ENCODE measurements around the gene MS4A10. TPM values are rescaled to one million over a fixed set of nuclear protein-coding genes. Genes with fewer than 3 reads are reported as not detected.
A peak's percentile ranks its signal among the peaks of the same experiment; 100 is the strongest.

Gene MS4A10
- total RNA-seq, 6 experiments from 2014 or later: not detected

DNA sequence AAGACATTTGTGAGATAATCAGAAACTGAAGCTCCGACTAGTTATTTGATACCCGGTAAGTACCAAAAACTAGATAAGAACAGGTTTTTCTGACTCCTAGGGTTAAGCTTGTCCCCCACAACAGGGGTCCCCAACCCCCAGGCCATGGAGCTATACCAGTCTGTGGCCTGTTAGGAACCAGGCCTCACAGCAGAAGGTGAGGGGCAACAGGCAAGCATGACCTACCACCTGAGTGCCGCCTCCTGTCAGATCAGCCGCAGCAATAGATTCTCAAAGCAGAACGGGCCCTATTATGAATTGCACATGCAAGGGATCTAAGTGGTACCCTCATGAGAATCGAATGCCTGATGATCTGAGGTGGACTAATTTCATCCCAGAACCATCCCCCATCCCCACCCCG is 1.2 kb upstream of the MS4A10 start:
- Histone ChIP-seq H3K4me1 (no peaks in the 10 kb centered on the region), H3K36me3 (no peaks in the 10 kb centered on the region), H3K27ac (no peak overlapping the region), H3K27me3 (no peaks in the 10 kb centered on the region), H3K9me3 (no peaks in the 10 kb centered on the region), H3K4me3 (no peak overlapping the region)
- intact Hi-C loops (cut with DNase I): no loop called here
- 100% methylated on average over 1 of the region's 7 CpGs for WGBS (ENCODE audit: insufficient coverage, low coverage, low lambda C conversion rate, missing lambda C conversion rate)
- ATAC-seq (no peak), DNase-seq (no peak)
- TF ChIP-seq, protein P1, sequence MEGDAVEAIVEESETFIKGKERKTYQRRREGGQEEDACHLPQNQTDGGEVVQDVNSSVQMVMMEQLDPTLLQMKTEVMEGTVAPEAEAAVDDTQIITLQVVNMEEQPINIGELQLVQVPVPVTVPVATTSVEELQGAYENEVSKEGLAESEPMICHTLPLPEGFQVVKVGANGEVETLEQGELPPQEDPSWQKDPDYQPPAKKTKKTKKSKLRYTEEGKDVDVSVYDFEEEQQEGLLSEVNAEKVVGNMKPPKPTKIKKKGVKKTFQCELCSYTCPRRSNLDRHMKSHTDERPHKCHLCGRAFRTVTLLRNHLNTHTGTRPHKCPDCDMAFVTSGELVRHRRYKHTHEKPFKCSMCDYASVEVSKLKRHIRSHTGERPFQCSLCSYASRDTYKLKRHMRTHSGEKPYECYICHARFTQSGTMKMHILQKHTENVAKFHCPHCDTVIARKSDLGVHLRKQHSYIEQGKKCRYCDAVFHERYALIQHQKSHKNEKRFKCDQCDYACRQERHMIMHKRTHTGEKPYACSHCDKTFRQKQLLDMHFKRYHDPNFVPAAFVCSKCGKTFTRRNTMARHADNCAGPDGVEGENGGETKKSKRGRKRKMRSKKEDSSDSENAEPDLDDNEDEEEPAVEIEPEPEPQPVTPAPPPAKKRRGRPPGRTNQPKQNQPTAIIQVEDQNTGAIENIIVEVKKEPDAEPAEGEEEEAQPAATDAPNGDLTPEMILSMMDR (IDR thresholded peaks at IDR 0.05): no peak
- no peak for TF ChIP-seq POLR2A (IDR thresholded peaks at IDR 0.05)

DNA sequence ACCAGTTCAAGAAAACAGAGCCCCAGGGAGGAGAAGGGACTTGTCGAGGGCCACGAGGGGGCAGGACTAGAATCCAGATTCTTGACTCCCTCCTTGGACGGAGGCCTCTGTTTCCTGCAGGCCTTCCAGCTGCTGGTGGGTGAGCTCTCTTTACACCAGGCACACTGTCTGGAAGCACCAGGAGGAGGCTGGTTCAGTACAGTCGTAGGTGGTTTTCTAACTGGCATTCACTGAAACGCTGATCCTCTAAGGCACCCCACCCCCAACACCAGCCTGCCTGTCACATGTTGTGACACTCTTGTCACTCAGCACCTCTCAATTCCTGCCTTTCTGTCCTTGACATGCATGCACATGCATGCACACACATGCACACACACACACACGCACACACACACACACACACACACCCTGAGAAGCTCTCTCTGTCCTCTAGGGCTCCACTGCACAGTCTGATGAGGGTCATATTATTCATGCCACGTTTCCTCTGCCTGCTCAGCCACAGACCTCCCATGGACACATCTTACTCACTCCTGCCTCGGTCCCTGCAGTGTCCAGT is 751 bp downstream of the MS4A10 start:
- H3K27ac ChIP-seq: no peak overlapping the region

DNA sequence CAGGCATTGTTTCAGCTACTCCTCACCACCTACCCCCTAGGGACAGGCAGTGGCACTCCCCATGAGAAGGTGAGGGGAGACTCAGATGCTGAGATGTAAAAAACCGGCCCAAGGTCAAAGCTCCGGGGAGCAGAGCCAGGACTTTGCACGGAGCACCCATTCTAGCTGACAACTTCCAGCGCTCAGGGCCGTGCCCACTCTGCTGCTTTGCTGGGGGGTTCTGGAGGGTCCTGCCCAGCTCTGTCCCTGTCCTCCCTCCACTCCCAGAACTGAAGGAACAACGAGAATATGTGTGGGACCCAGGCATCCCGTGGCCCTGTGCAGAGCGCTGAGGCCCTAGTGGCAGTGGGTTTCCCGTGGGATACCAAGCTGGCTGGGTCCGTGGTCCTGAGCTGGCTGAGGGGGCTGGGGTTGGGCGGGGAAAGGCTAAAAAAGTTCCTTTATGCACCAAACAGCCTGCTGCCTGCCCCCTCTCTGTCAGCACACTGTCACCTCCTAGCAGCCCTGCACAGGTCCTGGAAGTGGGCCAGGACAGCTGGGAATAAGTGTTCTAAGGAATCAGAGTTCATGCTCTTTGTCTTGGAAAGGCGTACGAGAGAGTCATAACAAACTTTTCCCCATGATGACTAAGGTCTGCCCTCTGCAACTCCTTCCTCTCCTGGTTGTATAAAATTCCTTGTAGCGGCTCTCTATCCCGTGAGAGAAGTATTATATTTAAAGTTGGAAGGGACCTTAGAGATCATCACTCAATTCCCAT is 1.9 kb downstream of the MS4A10 start:
- WGBS (ENCODE audit: insufficient coverage, low coverage, low lambda C conversion rate, missing lambda C conversion rate): 38% methylated on average over 9 of the region's 15 CpGs
- Histone ChIP-seq H3K27me3 (no peaks in the 10 kb centered on the region), H3K4me3 (no peak overlapping the region), H3K9me3 (no peaks in the 10 kb centered on the region), H3K4me1 (no peaks in the 10 kb centered on the region), H3K27ac (no peak overlapping the region), H3K36me3 (no peaks in the 10 kb centered on the region)
- DNase-seq (peak in 1 of 3 donors; percentile 63), ATAC-seq (peak in 3 of 4 donors; percentile 37 to 78 (median 63))
- TF ChIP-seq POLR2A (IDR thresholded peaks at IDR 0.05): no peak
- TF ChIP-seq, protein P1 (IDR thresholded peaks at IDR 0.05): no peak
- intact Hi-C loops (cut with DNase I): no loop called here

More for the DNA sequence above, 751 bp downstream of the MS4A10 start:
- intact Hi-C loops (cut with DNase I): no loop called here
- no peaks in the 10 kb centered on the region for H3K9me3 ChIP-seq
- no peaks in the 10 kb centered on the region for H3K27me3 ChIP-seq
- no peaks in the 10 kb centered on the region for H3K4me1 ChIP-seq
- DNase-seq (no peak), ATAC-seq (no peak)
- H3K4me3 ChIP-seq: no peak overlapping the region
- no peak for TF ChIP-seq POLR2A (IDR thresholded peaks at IDR 0.05)
- TF ChIP-seq, protein P1 (IDR thresholded peaks at IDR 0.05): no peak
- H3K36me3 ChIP-seq: no peaks in the 10 kb centered on the region
- WGBS (ENCODE audit: insufficient coverage, low coverage, low lambda C conversion rate, missing lambda C conversion rate): 39% methylated on average over 8 of the region's 8 CpGs

DNA sequence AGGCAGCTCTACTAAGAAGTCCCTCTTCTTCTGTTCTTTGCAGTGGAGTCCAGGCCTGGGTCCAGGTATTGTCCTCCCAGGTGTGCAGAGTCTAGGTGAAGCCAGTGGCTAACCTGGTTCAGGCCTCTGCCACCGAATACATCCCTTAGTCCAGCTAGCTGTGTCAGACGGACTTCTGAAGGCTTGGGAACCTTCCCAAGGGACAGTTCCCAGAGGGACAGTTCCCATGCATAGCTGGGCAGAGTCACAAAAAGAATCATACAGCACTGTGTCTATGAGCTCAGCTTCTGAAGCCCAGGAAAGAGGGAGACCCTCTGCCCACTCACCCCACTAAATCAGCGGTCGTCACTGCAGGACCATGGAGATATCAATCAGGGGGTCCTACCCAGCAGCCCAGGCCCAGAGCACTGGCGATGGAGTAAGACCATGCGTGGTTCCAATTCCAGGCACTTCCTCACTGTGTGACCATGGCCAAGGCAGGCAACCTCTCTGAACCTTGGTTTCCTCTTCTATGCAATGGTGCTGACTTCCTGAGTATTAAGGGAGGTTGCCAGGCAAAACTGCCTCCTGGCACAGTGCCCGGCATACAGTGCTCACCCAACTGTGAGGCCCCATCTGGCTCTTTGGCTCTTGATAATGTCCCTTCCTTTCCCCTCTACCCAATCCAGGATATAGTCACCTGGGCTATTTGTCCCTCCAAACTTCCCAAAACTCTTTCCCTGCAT is 3.4 kb downstream of the MS4A10 start:
- intact Hi-C loops (cut with DNase I): no loop called here
- H3K36me3 ChIP-seq: no peaks in the 10 kb centered on the region
- no peak for TF ChIP-seq POLR2A (IDR thresholded peaks at IDR 0.05)
- TF ChIP-seq, protein P1 (IDR thresholded peaks at IDR 0.05): no peak
- ATAC-seq (no peak), DNase-seq (no peak)
- 67% methylated on average over 1 of the region's 7 CpGs for WGBS (ENCODE audit: insufficient coverage, low coverage, low lambda C conversion rate, missing lambda C conversion rate)
- H3K4me1 ChIP-seq: no peaks in the 10 kb centered on the region
- no peak overlapping the region for H3K4me3 ChIP-seq
- H3K9me3 ChIP-seq: no peaks in the 10 kb centered on the region
- no peaks in the 10 kb centered on the region for H3K27me3 ChIP-seq
- H3K27ac ChIP-seq: no peak overlapping the region
